Retina (tissue), 1 donor: ENCODE measurements around the gene SMARCA4.
A peak's percentile ranks its signal among the peaks of the same experiment; 100 is the strongest.

ENCODE experiments used
- DNase-seq: peaks from one replicate; pipeline ENCODE4 v3.0.0-alpha.2; 2016

SMARCA4 gene

DNA sequence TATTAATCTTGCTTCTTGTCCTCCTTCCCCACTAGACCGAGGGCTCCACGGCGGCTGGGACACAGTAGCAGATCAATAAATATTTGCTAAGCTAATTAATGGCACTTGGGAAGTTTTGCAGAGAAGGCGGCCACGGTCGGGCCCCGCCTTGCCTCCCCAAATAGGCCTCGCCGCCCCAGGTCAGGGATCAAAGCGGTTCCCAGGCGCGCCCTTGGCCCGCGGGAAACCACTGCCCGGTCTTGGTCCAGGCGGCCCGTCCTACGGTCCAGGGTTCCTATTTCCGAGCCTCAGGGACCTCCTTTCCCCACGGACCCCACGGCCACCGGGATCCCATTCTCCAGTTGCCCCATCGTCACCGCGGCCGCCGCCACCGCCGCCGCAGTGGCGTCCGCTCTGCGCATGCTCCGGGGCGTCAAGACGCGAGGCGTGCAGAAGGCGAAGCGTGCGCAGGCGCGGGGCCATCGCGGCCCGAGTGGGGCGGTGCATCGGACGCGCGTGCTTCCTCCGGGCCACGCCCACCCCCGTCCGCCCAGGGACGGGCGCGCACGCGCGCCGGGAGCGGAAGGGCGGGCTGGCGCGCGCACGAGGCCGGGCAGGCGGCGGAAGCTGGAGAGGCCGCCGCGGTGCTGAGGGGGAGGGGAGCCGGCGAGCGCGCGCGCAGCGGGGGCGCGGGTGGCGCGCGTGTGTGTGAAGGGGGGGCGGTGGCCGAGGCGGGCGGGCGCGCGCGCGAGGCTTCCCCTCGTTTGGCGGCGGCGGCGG is at the start of gene SMARCA4:
SMARCA4 (plus strand) TSS at position 717 of the 759 bp plus-strand sequence. CDS start 23,122 bp downstream, outside the sequence.
- DNase-seq, result peak; percentile 96

DNA sequence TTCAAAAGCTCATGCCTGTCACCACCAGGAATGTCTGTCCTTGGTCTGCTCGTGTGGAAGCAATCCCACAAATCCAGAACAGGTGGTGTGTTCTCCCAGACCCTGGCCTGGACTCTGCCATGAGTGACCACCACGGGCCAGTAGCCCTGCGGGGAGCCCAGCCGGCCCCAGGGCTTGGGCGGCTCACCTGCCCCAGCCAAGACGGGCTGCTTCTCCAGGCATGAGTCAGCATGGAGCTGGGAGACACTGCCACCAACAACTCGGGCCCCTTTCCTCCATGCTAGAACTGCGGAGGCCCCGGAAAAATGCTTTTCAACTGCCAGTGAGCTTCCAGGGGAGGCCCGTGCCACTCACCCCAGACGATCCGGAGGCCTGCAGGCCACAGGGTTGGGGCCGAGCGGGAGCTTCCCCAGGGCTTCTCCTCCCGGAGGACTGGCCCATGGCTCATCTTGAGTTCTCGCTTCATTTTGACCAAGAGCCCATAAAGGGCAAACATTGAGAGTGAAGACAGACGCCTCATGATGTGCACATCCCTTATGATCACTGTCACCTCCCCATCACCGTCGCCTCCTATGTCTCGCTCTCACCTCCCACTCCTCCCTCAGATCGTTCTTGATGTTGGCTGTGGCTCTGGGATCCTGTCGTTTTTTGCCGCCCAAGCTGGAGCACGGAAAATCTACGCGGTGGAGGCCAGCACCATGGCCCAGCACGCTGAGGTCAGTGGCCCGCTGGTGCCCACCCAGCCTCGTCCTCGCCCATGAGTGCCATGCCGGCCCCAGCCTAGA is 49.1 kb upstream of the SMARCA4 start:
- DNase-seq, result no peak

DNA sequence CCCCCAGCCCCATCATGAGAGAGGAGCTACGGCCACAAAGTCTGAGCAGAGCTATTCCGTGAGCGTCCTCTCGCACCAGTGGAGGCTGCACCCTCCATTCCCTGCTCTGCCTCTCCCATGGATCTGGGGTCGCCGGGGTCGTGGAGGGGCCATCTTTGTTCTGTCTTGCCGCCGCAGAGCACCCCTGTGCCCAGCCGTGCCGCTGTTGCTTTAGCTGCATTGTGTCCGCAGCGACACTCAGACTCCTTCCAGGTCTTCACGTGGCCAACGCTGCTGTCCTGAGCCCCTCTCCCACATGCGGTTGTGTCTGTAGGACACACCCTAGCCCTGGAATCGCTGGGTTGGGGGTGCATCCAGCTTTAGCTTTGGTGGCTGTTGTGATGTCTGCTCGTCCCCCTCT is 48.2 kb upstream of the SMARCA4 start:
- no peak for DNase-seq

DNA sequence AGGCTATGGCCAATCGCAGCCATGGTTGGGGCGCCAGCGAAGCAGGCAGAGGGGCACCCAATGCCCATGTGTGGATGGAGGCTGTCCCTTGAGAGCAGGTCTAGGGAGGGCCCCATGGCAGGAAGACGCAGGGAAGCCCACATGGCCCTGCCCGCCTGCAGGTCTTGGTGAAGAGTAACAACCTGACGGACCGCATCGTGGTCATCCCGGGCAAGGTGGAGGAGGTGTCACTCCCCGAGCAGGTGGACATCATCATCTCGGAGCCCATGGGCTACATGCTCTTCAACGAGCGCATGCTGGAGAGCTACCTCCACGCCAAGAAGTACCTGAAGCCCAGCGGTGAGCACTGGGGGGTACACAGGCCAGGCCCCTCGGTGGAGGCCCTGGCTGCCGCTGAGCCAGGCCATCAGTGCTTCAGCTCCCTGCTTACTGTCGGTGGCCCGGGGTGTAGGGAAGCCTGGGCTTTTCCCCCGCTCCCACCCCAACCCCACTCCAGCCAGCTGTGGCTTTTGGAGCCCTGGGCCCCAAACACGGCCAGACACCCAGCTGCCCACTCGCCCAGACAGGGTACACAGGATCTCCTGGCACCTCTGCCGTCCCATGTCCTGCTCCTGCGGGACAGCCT is 47.0 kb upstream of the SMARCA4 start:
- no peak for DNase-seq

DNA sequence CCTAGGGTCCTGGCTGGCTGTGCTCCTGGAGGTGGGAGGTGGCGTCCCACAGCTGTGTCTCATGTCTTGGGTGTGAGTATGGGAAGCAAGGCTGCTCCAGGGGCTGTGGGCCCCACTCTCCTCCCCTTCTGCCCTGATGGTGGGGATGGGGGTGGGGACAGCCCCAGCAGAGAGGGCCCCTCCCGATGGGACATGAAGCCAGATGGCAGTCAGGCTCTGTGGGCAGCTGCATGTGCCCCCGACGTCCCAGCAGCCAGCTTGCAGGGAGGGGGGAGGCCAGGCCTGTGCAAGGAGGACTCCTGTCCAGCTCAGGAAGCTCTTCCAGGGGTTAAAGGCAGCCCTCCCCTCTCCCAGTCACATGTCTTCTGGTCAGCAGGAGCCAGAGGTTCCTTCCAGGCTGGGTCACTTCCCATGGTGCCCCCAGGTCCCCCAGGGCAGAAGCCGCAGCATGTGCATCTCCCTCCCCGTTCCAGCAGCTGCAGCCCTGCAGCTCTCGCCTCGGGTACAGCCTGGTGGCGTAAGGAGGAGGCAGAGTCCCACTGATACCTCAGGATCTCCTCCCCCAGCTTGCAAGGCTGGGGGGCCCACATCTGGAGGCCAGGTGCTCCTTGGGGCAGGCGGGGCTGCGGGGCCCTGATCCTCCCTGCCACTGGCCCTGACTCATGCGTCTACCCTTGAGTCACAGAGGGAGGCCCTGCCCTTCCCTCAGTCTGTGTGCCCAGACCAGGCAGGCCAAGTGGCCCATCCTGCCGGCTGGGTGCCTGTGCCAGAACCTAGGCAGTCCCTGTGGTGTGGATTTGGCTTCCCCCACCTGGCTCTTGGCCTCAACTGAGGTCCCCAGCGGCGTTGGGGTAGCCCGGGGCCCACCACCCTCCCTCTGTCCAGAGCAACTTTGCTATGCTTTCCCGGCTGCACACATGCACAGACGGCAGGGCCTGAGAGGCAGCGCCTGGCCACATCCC is 45.4 kb upstream of the SMARCA4 start:
- no peak for DNase-seq

DNA sequence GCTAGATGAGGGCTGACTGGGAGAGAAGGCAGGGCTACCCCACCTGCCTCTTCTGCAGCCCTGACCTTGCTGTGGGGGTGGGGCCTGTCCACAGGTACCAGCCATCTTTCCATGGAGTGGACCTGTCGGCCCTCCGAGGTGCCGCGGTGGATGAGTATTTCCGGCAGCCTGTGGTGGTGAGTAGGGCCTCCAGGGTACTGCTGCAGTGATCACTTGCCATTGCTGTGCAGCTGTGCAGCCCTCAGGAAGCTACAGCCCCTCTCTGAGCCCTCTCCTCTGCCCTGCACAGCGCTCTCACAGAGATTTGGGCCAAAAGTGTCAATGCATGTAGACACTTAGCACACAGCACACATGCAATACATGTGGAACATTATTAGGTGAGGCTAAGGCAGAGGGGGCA is 44.2 kb upstream of the SMARCA4 start:
- DNase-seq, result no peak

DNA sequence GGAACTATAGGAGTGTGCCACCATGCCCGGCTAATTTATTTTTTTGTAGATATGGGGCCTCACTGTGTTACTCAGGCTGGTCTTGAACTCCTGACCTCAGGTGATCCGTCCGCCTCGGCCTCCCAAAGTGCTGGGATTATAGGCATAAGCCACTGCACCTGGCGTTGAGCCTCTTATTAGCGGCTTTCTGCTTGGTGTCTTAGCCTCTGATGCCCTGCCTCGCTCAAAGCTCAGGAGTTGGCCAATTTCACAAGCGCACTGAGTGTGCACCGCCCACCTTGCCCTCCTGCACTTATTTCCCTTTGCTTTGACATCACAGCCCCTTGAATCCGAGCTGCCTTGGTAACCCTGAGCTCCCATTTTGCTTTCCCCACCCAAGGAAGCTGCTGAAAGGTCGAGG is 42.5 kb upstream of the SMARCA4 start:
- no peak for DNase-seq

DNA sequence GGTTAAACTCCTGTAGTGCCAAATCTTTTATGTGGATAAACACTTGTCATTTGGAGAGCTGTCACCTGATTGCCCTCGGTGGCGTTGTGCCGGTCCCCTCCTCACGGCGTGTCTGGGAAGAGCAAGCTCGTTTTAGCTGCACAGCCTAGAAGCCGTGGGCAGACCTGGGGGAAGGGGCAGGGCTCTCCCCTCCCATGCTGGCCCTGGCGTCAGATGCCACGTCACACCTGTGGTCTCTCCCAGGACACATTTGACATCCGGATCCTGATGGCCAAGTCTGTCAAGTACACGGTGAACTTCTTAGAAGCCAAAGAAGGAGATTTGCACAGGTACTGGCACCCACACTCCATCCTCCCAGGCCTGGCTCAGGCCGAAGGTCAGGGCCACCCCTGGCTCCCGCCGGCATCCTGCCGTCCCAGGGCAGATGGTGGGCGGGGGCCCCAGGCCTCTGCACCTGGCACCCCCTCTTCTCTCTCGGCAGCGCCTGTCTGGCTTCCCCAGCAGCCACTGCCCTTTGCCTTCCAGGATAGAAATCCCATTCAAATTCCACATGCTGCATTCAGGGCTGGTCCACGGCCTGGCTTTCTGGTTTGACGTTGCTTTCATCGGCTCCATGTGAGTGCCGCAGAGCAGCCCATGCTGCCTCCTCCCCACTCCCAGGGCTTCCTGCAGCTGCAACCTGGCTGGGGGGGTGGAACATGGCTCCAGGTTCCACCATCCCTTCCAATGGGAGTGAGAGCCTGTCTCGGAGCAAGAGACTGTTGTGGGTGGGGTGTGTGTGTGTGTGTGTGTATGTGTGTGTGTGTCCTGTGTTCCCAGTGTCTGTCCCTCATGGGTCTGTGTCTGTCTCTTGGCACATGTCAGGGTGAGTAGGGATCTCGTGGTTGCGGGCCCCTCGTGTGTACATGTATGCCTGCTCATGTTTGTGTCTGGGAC is 41.2 kb upstream of the SMARCA4 start:
- no peak for DNase-seq

DNA sequence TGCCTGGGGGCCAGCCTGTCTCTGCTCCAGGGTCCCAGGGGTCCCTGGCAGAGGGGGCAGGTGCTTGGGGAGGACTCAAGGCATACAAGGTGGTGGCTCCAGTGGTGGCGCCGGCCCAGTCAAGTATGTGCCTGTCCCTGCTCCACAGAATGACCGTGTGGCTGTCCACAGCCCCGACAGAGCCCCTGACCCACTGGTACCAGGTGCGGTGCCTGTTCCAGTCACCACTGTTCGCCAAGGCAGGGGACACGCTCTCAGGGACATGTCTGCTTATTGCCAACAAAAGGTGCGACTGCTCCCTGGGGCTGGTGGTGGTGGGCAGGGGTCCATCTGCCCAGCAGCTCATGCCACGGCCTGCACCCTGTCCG is 40.6 kb upstream of the SMARCA4 start:
- no peak for DNase-seq

DNA sequence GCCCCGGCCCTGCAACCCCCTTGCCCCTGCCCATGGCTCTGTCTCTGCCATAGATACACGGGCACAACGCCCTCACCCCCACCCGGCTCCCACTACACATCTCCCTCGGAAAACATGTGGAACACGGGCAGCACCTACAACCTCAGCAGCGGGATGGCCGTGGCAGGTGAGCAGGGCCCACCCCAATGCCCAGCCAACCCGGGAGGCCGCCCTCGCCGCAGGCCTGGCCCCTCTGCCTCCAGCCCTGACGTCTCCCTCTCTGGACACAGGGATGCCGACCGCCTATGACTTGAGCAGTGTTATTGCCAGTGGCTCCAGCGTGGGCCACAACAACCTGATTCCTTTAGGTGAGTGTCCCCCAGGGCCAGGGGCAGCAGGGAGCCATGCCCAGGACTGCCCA is 40.0 kb upstream of the SMARCA4 start:
- DNase-seq, result no peak

DNA sequence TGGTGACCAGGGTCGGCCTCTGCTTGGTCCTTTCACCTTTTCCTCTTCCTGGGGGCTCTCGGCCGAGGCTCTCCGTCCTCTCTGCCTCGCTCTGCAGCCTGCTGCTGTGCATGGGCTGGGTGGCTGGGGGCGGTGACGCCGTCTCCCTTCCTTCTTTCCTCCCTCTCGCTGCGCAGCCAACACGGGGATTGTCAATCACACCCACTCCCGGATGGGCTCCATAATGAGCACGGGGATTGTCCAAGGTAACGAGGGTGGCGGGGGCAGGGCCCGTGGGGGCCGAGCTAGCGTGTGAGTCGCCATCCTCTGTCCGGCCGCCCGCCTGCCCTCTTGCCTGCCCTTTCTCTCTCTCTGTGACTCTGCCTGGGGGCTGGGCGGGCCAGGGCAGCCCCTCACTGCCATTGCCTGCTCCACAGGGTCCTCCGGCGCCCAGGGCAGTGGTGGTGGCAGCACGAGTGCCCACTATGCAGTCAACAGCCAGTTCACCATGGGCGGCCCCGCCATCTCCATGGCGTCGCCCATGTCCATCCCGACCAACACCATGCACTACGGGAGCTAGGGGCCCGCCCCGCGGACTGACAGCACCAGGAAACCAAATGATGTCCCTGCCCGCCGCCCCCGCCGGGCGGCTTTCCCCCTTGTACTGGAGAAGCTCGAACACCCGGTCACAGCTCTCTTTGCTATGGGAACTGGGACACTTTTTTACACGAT is 39.5 kb upstream of the SMARCA4 start:
- DNase-seq, result no peak

DNA sequence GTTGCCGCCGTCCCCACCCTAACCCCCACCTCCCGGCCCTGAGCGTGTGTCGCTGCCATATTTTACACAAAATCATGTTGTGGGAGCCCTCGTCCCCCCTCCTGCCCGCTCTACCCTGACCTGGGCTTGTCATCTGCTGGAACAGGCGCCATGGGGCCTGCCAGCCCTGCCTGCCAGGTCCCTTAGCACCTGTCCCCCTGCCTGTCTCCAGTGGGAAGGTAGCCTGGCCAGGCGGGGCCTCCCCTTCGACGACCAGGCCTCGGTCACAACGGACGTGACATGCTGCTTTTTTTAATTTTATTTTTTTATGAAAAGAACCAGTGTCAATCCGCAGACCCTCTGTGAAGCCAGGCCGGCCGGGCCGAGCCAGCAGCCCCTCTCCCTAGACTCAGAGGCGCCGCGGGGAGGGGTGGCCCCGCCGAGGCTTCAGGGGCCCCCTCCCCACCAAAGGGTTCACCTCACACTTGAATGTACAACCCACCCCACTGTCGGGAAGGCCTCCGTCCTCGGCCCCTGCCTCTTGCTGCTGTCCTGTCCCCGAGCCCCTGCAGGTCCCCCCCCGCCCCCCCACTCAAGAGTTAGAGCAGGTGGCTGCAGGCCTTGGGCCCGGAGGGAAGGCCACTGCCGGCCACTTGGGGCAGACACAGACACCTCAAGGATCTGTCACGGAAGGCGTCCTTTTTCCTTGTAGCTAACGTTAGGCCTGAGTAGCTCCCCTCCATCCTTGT is 38.8 kb upstream of the SMARCA4 start:
- no peak for DNase-seq

DNA sequence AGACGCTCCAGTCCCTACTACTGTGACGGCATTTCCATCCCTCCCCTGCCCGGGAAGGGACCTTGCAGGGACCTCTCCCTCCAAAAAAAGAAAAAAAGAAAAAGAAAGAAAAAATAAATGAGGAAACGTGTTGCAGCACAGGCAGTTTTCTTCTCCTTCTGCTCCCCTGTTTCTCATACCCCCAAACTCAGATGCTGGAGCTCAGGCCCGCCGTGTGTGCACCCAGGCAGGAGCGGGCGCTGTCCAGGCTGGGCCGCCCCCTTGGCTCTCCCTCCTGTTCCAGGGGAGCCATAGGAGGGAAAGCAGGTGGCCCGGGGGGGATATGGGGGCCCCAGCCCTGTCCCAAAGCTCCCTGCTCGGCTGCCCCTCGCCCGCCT is 38.2 kb upstream of the SMARCA4 start:
- no peak for DNase-seq

DNA sequence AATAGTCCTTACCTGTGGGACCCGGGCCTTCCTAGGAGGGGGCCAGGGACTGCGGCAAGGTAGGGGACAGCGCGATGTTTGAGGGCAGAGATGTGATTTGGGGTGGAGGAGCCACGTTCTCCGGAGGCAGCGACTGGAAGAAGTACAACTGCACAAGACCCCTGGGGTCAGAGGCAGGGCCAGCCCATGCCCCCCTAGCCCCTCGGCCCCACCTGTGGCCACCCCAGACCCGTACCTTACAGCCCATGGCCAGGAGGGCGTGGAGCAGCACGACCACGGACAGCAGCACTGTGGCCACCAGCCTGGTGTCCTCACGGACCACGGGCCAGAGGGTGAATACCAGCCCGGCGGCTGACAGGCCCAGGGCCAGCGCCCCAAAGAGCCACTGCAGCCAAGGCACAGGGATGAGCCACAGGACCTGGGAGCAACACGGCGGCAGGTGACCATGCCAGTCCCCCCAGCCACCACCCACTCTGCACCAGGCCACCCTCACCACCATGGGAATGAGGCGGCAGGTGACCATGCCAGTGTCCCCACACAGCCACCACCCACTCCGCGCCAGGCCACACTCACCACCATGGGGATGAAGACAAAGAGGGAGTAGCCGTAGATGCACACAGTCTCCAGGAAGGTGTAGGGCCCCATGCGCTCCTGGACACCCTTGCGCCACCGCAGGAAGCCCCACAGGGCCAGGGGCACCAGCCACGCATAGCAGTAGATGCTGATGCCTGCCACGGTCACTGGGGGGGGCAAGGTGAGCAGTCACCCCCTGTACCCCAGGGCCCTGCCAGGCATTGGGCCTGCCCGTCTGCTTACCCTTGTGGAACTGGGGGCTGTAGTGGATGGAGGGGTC is 37.3 kb upstream of the SMARCA4 start:
- no peak for DNase-seq

DNA sequence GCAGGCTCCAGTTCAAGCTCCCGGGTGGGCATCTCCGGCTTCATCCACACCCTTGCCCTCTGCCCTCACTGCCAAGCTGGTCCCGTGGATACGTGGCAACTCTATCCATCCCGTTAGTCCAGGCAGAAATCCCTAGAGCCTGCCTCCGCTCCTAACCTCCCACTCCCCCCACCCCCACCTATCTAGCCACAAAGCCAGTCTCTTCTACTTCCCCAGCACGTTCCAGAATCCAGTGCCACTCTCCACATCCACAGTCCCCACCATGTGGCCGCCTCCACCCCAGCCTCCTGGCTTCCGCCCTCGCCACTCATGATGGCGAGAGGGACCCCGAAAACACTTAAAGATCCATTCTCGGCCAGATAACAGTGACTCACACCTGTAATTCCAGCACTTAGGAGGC is 36.2 kb upstream of the SMARCA4 start:
- no peak for DNase-seq

DNA sequence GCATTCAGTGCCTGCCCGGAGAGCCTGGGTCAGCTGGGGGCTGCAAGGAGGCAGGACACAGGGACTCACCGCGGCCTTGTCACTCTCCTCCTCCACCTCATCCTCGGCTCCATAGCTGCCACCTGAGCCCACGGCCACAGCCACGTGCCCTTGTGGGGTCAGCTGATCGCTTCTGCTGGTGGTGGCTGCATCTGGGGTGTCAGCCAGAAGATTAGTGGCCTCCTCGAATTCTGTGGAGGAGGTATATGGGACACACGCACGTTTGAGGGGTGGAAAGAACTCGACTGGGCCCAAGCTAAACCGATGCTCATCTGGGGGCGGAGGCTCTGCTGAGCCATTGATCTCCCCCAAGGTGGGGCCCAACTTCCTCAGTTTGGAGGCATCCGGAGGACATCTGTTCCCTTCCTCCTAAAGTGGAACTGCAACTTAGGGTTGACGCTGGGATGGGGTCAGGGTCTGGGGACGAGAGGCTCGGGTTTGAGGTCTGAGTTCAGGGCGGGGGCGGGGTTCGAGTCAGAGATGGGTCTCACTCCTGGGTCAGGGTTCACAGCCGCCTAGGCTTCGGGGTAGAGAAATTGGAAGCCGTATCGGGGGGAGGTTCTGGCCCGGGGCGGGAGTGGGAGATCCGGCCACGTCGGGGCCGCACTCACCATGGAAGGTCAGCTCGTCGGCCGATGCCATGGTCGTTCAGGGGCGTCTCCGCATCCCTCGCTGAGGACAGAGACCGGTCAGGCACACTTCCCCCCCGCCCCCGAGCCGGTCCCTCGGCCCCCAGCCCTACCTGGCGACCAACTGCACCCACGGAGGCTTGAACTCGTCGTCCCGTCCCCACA is 32.9 kb upstream of the SMARCA4 start:
- no peak for DNase-seq

DNA sequence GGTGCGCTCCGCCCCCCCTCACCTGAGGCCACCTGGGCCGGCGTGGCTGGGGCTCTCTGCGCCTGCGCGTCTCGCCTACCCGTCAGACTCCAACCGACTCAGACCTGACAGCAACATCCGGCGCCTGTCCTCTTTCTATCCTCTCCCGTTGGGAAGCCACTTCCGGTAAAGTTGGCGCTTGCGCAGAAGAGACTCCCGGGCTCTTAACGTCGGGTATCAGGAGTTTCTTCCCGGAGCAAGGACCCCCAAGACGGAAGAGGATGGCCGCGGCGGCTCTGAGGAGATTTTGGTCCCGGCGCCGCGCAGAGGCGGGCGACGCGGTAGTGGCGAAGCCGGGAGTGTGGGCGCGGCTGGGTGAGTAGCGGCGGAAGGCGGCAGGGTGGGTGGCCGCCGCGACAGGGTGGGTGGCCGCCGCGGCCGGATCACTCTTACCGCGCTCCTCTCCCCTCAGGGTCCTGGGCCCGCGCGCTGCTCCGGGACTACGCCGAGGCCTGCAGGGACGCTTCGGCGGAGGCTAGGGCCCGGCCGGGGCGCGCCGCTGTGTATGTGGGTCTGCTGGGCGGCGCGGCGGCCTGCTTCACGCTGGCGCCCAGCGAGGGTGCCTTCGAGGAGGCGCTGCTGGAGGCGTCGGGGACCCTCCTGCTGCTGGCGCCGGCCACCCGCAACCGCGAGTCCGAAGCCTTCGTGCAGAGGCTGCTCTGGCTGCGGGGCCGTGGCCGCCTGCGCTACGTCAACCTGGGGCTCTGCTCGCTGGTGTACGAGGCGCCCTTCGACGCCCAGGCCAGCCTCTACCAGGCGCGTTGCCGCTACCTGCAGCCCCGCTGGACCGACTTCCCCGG is 32.0 kb upstream of the SMARCA4 start, which contains the start of the genes TIMM29 and YIPF2:
TIMM29 (plus strand) TSS at position 249 of the 839 bp plus-strand sequence; CDS start at position 261, 12 bp downstream.
YIPF2 (minus strand) TSS at position 77 of the 839 bp plus-strand sequence. CDS start 229 bp downstream, outside the sequence.
- DNase-seq, result peak; percentile 95
